LNCaP clone FGC (cell line): ENCODE measurements around the gene SLC5A10.

ENCODE experiments used
- DNase-seq: peaks from one replicate; pipeline ENCODE4 v3.0.0-alpha.2; 2011; ENCODE audit warnings: low read depth
- H3K4me3 ChIP-seq: 2 replicates; pipeline ENCODE4 v1.5.1; 2011; ENCODE audit warnings: mild to moderate bottlenecking, low read depth, low read length, control low read depth
- TF ChIP-seq, protein P1 (sequence below): IDR thresholded peaks from 2 replicates; pipeline ENCODE4 v1.5.1; 2012; ENCODE audit warnings: mild to moderate bottlenecking; ENCODE audit not compliant: control insufficient read depth, insufficient read depth; ENCODE audit errors: extremely low read depth

Gene SLC5A10

DNA sequence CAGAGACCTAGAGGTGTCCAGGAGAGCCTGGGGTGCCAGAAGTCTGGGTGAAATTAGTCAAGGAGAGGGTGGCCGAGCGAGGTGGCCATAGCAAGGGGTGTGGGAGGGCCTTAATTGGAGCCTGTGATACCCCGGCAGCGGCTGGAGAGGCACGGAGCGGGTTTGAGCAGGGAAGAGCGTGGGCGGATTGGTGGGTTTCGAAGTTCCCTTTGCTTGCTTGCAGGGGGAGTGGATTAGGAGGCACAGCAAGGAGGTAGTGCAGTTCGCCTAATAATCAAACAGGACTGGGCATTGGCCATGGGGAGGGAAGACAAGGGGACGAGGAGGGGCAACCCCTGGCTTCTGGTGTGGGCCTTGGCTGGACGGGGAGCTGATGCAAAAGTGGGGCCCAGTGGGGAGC is 58.0 kb downstream of the SLC5A10 start:
- TF ChIP-seq, protein P1, sequence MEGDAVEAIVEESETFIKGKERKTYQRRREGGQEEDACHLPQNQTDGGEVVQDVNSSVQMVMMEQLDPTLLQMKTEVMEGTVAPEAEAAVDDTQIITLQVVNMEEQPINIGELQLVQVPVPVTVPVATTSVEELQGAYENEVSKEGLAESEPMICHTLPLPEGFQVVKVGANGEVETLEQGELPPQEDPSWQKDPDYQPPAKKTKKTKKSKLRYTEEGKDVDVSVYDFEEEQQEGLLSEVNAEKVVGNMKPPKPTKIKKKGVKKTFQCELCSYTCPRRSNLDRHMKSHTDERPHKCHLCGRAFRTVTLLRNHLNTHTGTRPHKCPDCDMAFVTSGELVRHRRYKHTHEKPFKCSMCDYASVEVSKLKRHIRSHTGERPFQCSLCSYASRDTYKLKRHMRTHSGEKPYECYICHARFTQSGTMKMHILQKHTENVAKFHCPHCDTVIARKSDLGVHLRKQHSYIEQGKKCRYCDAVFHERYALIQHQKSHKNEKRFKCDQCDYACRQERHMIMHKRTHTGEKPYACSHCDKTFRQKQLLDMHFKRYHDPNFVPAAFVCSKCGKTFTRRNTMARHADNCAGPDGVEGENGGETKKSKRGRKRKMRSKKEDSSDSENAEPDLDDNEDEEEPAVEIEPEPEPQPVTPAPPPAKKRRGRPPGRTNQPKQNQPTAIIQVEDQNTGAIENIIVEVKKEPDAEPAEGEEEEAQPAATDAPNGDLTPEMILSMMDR = no peak
- no peak for DNase-seq
- no peak overlapping the region for H3K4me3 ChIP-seq

DNA sequence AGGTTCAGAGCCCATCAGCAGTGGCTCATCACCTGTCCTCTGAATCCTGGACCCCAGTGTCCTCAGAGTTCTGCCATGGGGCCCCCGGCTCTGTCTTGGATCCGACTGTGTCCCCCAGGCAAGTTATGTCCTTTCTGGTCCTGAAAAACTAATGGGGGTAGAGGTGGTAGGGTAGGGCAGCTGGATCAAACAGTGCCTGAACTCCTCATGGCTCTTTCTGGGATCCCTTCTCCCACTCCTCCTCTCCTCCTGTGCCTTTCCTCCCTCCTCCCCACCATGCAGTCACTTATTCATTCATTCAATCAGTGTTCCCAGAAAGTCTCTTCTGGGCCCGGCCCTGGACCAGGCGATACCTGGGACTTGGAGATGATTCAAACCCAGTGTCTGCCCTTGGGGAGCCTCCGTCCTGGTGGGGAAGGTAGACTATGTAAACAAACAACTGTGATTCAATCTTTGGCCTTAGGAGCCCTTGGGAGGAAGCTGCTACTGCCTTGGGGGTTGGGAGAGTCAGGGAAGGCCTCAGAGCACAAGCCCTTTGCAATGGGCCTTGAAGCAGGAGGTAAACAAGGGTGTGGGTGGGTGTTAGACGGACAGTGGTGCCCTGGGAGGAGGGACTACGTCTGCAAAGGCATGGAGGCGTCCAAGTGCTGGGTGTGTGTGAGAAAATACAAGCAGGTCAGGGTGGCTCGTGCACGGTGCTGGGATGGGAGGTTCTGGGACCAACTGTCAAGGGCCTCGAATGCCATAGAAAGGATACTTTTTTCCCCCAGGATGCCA is 59.0 kb downstream of the SLC5A10 start:
- no peak overlapping the region for H3K4me3 ChIP-seq
- TF ChIP-seq, protein P1 = no peak
- no peak for DNase-seq

DNA sequence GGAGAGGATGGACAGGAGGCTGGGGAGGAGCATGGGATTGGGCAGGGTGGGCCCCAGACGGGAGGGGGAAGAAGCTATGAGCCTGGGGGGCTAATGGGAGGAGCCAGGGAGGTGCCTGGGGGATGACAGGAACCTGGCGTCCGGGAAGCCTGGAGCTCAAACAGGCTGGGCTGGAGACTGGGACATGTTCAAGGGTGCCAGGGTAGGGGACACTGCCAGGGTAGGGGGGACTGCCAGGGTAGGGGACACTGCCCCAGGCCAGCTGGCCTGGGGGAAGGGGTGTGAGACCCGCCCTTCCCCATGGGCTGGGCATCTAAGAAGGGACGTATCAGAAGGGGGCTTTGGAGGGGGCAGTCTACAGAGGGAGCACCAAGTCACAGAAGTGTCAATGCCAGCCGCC is 59.6 kb downstream of the SLC5A10 start:
- no peak for DNase-seq
- TF ChIP-seq, protein P1 = no peak

DNA sequence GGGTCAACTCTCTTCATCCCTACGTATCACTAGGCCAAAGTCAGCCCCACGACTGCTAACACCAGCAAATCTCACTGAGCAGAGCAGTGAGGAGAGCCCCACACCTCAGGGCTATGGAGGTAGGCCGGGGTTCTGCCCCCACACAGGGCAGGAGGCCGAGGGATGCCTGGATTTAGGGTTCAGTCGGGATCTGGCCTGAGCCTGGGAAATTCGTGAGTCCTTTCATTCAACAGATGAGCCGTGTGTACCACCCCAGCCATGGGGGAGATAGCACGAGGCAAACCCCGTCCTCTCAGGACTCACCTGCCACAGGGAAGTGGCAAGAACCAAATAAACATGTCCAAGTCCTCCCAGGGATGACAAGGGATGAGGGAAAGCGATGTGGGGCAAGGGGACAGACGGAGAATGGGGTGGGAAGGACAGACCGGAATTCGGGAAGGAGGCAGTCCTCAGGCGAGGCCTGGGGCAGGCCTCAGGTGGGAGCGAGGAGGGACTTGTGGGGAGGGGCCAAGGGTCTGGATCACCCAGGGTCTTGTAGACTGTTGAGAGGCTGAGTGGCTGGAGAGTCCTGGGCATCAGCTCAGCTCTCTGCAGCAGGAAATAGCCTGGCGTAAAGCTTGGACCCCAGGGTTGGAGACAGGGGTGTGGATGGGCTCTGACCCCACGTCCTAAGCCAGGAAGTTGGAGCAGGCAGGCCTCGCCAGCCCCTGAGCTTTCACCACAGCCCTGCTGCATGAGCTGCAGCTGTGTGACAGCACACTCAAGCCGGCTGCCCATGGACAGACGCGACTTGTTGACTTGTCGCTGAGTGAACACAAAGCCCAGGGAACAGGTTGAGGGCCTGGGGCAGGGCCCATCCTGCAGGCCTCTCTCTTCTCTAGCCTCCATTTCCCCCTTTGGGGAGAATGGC is 60.5 kb downstream of the SLC5A10 start:
- TF ChIP-seq, protein P1 = no peak
- no peak for DNase-seq
- no peak overlapping the region for H3K4me3 ChIP-seq

More for the DNA sequence above, 59.6 kb downstream of the SLC5A10 start:
- no peak overlapping the region for H3K4me3 ChIP-seq

DNA sequence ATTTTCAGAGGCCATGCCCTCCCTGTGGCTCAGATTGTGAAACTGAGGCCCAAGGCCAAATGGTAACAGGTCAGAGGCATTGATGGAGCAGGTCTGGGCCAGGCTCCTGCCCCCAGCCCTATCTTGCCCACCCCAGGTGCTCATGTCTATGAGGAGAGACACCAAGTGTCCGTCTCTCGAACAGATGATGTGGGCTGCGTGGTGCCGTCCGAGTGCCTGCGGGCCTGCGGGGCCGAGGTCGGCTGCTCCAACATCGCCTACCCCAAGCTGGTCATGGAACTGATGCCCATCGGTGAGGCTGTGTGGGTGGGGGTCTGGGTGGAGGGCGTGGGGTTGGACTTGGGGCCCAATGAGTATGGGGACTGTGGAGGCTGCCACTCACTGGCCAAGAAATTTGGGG is 61.3 kb downstream of the SLC5A10 start:
- no peak for DNase-seq
- TF ChIP-seq, protein P1 = no peak
- H3K4me3 ChIP-seq = no peak overlapping the region

DNA sequence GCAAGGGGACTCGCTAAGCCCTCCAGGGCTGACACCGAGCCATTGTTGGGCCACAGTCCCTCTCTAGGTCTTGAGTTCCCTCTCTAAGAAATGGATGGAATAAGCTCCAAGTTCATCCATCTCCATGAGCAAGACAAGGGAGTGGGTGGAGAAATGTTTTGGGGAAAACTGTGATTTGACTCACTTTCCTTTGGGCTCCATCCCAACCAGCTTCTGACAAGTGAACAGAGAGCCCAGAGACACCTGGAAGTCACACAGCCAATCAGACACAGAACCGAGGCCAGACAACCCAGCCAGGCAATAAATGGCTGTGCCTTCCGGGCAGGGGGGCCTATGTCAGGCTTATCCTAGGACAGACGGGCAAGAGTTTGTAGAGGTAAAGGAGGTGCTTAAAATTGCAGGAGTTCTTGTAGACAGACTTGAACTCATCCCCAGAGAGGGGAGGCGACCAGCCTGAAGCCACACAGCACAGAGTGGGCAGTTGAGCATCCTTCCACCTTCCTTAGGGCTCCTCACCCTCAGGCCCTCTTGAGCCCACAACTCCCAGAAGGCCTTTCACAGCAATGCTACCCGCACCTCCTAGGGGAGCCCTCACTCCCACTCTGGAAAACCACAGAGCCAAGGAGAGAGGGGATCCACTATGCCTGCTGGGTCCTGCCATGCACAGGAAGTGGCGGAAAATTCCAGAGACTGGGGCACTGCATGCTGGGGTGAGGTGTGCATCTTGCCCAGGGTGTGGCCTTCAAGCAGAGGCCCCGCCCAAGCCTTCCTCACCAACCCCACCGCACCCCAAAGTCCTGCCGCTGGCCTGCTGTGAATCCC is 62.1 kb downstream of the SLC5A10 start:
- no peak for DNase-seq
- TF ChIP-seq, protein P1 = no peak
- H3K4me3 ChIP-seq = no peak overlapping the region
